ENCODE measurements around the gene PLAU.
A peak's percentile ranks its signal among the peaks of the same experiment; 100 is the strongest.
"Not testable (repeated sequence)": the region's sequence is repeated elsewhere in the genome, so short reads cannot be mapped to it uniquely, and the experiment has no call there.

Gene PLAU

DNA sequence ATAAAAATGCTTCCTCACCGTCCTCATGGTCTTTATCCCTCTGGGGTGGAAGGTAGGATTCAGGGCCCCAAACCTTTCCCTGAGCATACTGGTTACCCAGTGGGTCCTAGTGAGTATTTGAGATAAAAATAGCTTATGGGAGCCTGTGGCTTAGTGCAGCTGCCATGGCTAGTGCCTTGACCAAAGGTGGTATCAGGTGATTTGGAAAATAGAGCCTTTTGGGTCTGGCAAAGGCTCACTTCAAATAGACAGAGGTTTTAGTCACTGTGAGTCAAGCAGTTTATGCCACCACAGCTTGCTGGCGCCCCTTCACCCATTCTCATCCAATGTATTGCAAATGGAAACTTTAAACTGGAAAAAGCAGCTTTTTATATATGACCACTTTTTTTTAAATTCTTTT, 30.4 kb downstream of the PLAU start:
- Mint-ChIP-seq H3K4me3 (no peak overlapping the region), H3K27me3 (no peaks in the 10 kb centered on the region), H3K27ac (no peak overlapping the region), H3K36me3 (no peaks in the 10 kb centered on the region), H3K9me3 (no peaks in the 10 kb centered on the region), H3K4me1 (peaks cover 7% of the 10 kb centered on the region)

- no peaks in the 10 kb centered on the region for H3K36me3 Mint-ChIP-seq
- no peak overlapping the region for H3K27ac Mint-ChIP-seq
- H3K27me3 Mint-ChIP-seq, result no peaks in the 10 kb centered on the region
- H3K4me1 Mint-ChIP-seq, result peaks cover 7% of the 10 kb centered on the region
- no peak overlapping the region for H3K4me3 Mint-ChIP-seq
- H3K9me3 Mint-ChIP-seq, result no peaks in the 10 kb centered on the region
Observed at GRCh38 chr10:73944356-73945100, 33.6 kb downstream of the PLAU start.

DNA sequence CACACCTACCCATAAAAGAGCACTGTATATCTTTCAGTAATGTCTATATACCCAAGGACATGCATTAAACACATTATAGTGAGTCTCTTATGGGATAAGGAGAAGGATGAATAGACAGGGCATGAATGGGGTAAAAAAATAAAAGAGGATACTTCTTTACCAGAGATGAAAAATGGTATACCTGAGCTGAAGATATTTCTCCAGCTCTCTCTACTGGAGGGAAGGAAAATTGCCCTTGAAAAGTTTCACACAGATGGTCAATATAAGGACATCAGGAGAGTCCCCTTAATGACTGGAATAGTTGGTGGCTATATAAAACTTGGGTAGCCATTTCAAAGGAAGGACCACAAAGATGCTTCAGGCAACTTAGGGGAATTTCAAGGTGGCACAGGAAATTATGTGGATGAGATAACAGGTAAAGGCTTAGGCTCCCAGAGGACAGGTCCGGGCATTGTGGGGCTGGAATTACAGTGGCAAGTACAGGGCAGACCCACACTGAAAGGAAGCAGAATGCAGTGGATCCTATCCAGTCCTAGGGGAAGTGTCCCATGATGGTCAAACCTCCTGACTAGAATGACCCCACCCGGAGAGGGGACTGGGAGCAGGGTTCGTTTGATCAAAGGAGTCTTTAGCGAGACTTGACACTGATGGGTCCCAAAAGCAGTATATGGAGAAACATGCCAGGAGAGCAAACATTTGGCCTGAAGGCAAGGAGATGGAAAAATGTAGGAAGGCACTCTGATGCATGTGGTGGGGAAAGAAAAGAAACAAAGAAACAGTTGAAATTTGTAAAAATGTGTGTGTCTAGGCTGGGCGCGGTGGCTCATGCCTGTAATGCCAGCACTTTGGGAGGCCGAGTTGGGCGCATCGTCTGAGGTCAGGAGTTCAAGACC, 35.6 kb downstream of the PLAU start:
- H3K36me3 Mint-ChIP-seq, result no peaks in the 10 kb centered on the region
- no peak overlapping the region for H3K4me3 Mint-ChIP-seq
- H3K4me1 Mint-ChIP-seq, result no peaks in the 10 kb centered on the region
- H3K27me3 Mint-ChIP-seq, result no peaks in the 10 kb centered on the region
- no peaks in the 10 kb centered on the region for H3K9me3 Mint-ChIP-seq
- H3K27ac Mint-ChIP-seq, result no peak overlapping the region

DNA sequence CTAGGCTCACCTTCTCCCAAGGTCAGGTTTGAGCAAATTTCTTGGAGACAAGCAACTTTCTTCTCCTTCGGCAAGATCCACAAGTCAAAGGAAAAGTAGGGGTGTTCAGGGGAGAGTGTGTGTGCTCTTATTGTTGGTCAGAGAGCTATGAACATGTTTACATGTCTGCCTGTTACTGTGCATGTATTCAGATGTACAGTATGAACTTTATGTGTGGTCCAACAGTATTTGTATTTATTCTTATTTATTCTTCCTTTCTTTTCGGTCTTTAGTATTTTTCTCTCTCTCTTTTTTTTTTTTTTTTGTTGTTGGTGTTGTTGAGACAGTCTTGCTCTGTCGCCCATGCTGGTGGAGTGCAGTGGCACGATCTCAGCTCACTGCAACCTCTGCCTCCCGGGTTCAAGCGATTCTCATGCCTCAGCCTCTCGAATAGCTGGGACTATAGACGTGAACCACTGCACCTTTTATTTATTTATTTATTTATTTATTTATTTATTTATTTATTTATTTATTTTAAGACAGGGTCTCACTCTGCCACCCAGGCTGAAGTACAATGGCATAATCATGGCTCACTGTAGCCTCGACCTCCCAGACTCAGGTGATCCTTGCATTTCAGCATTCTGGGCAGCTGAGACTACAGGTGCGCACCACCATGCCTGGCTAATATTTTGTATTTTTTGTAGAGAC, 38.2 kb downstream of the PLAU start:
- Mint-ChIP-seq H3K27ac (no peak overlapping the region), H3K4me1 (peaks cover 5% of the 10 kb centered on the region), H3K36me3 (no peaks in the 10 kb centered on the region), H3K27me3 (no peaks in the 10 kb centered on the region), H3K4me3 (no peak overlapping the region), H3K9me3 (no peaks in the 10 kb centered on the region)

- Mint-ChIP-seq H3K9me3 (no peaks in the 10 kb centered on the region), H3K27me3 (no peaks in the 10 kb centered on the region), H3K36me3 (no peaks in the 10 kb centered on the region), H3K27ac (no peak overlapping the region), H3K4me1 (peaks cover 6% of the 10 kb centered on the region), H3K4me3 (no peak overlapping the region)
Observed at GRCh38 chr10:73950155-73950948, 39.4 kb downstream of the PLAU start.

DNA sequence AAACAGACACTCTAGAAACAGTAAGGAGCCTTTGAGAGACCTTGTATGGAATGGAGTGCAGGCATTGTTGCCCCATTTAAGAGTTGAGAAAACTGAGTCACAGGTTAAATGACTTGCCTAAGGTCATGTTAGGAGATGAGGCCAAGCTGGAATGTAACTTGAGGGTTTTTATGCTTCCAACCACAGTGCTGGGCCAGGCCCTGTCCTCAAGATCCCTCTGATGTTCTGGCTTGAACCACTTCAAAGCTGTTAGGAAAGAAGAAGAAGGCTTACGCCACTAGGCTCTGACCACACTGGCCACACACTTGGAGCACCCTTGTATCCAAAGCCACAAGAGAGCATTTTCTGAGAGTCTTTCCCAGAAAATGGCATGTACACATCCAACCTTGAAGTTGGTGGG, 42.7 kb downstream of the PLAU start:
- Mint-ChIP-seq H3K4me3 (no peak overlapping the region), H3K9me3 (no peaks in the 10 kb centered on the region), H3K27me3 (no peaks in the 10 kb centered on the region), H3K4me1 (peaks cover 30% of the 10 kb centered on the region), H3K27ac (no peak overlapping the region), H3K36me3 (no peaks in the 10 kb centered on the region)

GRCh38 chr10:73954737-73955136, 43.8 kb downstream of the PLAU start:
- no peaks in the 10 kb centered on the region for H3K36me3 Mint-ChIP-seq

GRCh38 chr10:73955719-73956118, 44.8 kb downstream of the PLAU start:
- Mint-ChIP-seq H3K4me3 (no peak overlapping the region), H3K27ac (peak overlapping the region; percentile 71), H3K36me3 (no peaks in the 10 kb centered on the region), H3K27me3 (no peaks in the 10 kb centered on the region), H3K9me3 (no peaks in the 10 kb centered on the region), H3K4me1 (peaks cover 42% of the 10 kb centered on the region)

More at GRCh38 chr10:73954737-73955136, 43.8 kb downstream of the PLAU start:
- Mint-ChIP-seq H3K27ac (no peak overlapping the region), H3K9me3 (no peaks in the 10 kb centered on the region), H3K4me3 (no peak overlapping the region), H3K27me3 (no peaks in the 10 kb centered on the region), H3K4me1 (peaks cover 39% of the 10 kb centered on the region)

GRCh38 chr10:73956476-73957359, 45.8 kb downstream of the PLAU start:
- Mint-ChIP-seq H3K4me3 (peak overlapping the region; percentile 49), H3K27me3 (no peaks in the 10 kb centered on the region), H3K4me1 (peaks cover 42% of the 10 kb centered on the region), H3K36me3 (no peaks in the 10 kb centered on the region), H3K9me3 (no peaks in the 10 kb centered on the region), H3K27ac (no peak overlapping the region)

- Mint-ChIP-seq H3K4me1 (peaks cover 37% of the 10 kb centered on the region), H3K27me3 (no peaks in the 10 kb centered on the region), H3K27ac (no peak overlapping the region), H3K36me3 (no peaks in the 10 kb centered on the region), H3K9me3 (no peaks in the 10 kb centered on the region), H3K4me3 (no peak overlapping the region)
Observed at GRCh38 chr10:73959484-73960243, 48.7 kb downstream of the PLAU start.

- H3K9me3 Mint-ChIP-seq, result no peaks in the 10 kb centered on the region
Observed at GRCh38 chr10:73962386-73962785, 51.5 kb downstream of the PLAU start.

GRCh38 chr10:73963533-73963932, 52.6 kb downstream of the PLAU start:
- Mint-ChIP-seq H3K4me1 (peaks cover 18% of the 10 kb centered on the region), H3K27ac (peak overlapping the region; percentile 59)
- not testable (repeated sequence) for H3K36me3 Mint-ChIP-seq, H3K9me3 Mint-ChIP-seq, H3K4me3 Mint-ChIP-seq, H3K27me3 Mint-ChIP-seq

More at GRCh38 chr10:73962386-73962785, 51.5 kb downstream of the PLAU start:
- Mint-ChIP-seq H3K27me3 (no peaks in the 10 kb centered on the region), H3K27ac (no peak overlapping the region), H3K4me3 (no peak overlapping the region), H3K36me3 (no peaks in the 10 kb centered on the region), H3K4me1 (peaks cover 18% of the 10 kb centered on the region)

GRCh38 chr10:73964743-73965142, 53.8 kb downstream of the PLAU start:
- Mint-ChIP-seq H3K27ac (no peak overlapping the region), H3K36me3 (no peaks in the 10 kb centered on the region), H3K9me3 (no peaks in the 10 kb centered on the region), H3K27me3 (no peaks in the 10 kb centered on the region), H3K4me1 (peaks cover 8% of the 10 kb centered on the region), H3K4me3 (no peak overlapping the region)
